Measurements from ENCODE around the gene GABBR2.

The GABBR2 gene

GRCh38 chr9:98484162-98484561 lies 224.6 kb downstream of the GABBR2 start:
- FAIRE-seq = no peak
- TF ChIP-seq CTCF (IDR thresholded peaks at IDR 0.05; ENCODE audit: insufficient read depth, missing control alignments) = no peak
- no peak for DNase-seq (ENCODE audit: insufficient read length, low spot score)

GRCh38 chr9:98482226-98482625 lies 226.5 kb downstream of the GABBR2 start:
- FAIRE-seq (no peak), DNase-seq (ENCODE audit: insufficient read length, low spot score) (no peak)
- TF ChIP-seq CTCF (IDR thresholded peaks at IDR 0.05; ENCODE audit: insufficient read depth, missing control alignments) = no peak

- DNase-seq (ENCODE audit: insufficient read length, low spot score) (no peak), FAIRE-seq (no peak)
- TF ChIP-seq CTCF (IDR thresholded peaks at IDR 0.05; ENCODE audit: insufficient read depth, missing control alignments) = no peak
Measured at GRCh38 chr9:98481676-98482075, 227.1 kb downstream of the GABBR2 start.

GRCh38 chr9:98479967-98480847 lies 228.5 kb downstream of the GABBR2 start:
- no peak for DNase-seq (ENCODE audit: insufficient read length, low spot score)
- no peak for TF ChIP-seq CTCF (IDR thresholded peaks at IDR 0.05; ENCODE audit: insufficient read depth, missing control alignments)
- FAIRE-seq = no peak

GRCh38 chr9:98479449-98479848 lies 229.3 kb downstream of the GABBR2 start:
- FAIRE-seq (no peak), DNase-seq (ENCODE audit: insufficient read length, low spot score) (no peak)
- no peak for TF ChIP-seq CTCF (IDR thresholded peaks at IDR 0.05; ENCODE audit: insufficient read depth, missing control alignments)

GRCh38 chr9:98477884-98478283 lies 230.9 kb downstream of the GABBR2 start:
- no peak for DNase-seq (ENCODE audit: insufficient read length, low spot score)

More at GRCh38 chr9:98477884-98478283, 230.9 kb downstream of the GABBR2 start:
- TF ChIP-seq CTCF (IDR thresholded peaks at IDR 0.05; ENCODE audit: insufficient read depth, missing control alignments) = no peak
- FAIRE-seq = no peak

All from D721Med (cell line).